WTC11 (cell line): ENCODE measurements around the gene ARHGEF10L. TPM values are rescaled to one million over a fixed set of nuclear protein-coding genes. Genes with fewer than 3 reads are reported as not detected.

Experiments
- ATAC-seq: fragments of 200-7000 bp; cut with Tn5 transposase; 2 replicates; pipeline ENCODE4 v1.10.0; 2021; ENCODE audit warnings: mild to moderate bottlenecking, moderate library complexity
- CTCF ChIA-PET: fragments of 300-600 bp; sonication (Branson Sonifier 250); formaldehyde crosslinking; loops from one replicate; lab custom pipeline; 2021; ENCODE audit warnings: antibody characterized with exemption; lab: Charles Lee
- POLR2A ChIA-PET: fragments of 350-600 bp; sonication (Branson Sonifier 250); formaldehyde crosslinking; loops from one replicate; lab custom pipeline; 2021; ENCODE audit warnings: antibody characterized with exemption; lab: Charles Lee
- DNase-seq: peaks from one replicate; pipeline ENCODE4 v3.0.0; 2021; ENCODE audit warnings: low spot score
- H3K27ac Mint-ChIP-seq: 2 replicates; pipeline ENCODE4 v1.8.0; 2021; ENCODE audit warnings: mixed read lengths
- H3K27me3 Mint-ChIP-seq: 2 replicates; pipeline ENCODE4 v1.8.0; 2021; ENCODE audit warnings: low read depth, mild to moderate bottlenecking, moderate library complexity, mixed read lengths
- H3K36me3 Mint-ChIP-seq: 2 replicates; pipeline ENCODE4 v1.8.0; 2021; ENCODE audit warnings: mixed read lengths
- H3K4me1 Mint-ChIP-seq: 2 replicates; pipeline ENCODE4 v1.8.0; 2022; ENCODE audit warnings: mixed read lengths
- H3K4me3 Mint-ChIP-seq: 2 replicates; pipeline ENCODE4 v1.8.0; 2021; ENCODE audit warnings: mild to moderate bottlenecking, moderate library complexity, mixed read lengths
- H3K9me3 Mint-ChIP-seq: 2 replicates; pipeline ENCODE4 v1.8.0; 2021; ENCODE audit warnings: mixed read lengths
- FOXP1 ChIP-seq: sonication (generic); formaldehyde crosslinking; IDR thresholded peaks from 2 replicates; pipeline ENCODE4 v1.8.0; 2022; ENCODE audit warnings: missing genetic modification reagents, mild to moderate bottlenecking, moderate library complexity, borderline replicate concordance
- GABPB1 ChIP-seq: sonication (generic); formaldehyde crosslinking; IDR thresholded peaks from 2 replicates; pipeline ENCODE4 v1.8.1; 2023; ENCODE audit warnings: mild to moderate bottlenecking, missing genetic modification reagents
- GTF2I ChIP-seq: fragments of 250-450 bp; sonication (Bioruptor Pico); conservative IDR thresholded peaks from 2 replicates; pipeline ENCODE4 v1.4.0; 2021; ENCODE audit warnings: mild to moderate bottlenecking
- IRF2 ChIP-seq: sonication (generic); formaldehyde crosslinking; IDR thresholded peaks from 2 replicates; pipeline ENCODE4 v1.8.0; 2022; ENCODE audit warnings: low read depth, missing genetic modification reagents, borderline replicate concordance
- MXD4 ChIP-seq: fragments of 250-450 bp; sonication (Bioruptor Pico); IDR thresholded peaks from 2 replicates; pipeline ENCODE4 v1.8.0; 2021; ENCODE audit warnings: mild to moderate bottlenecking, moderate library complexity, borderline replicate concordance
- NFYB ChIP-seq: sonication (generic); formaldehyde crosslinking; conservative IDR thresholded peaks from 2 replicates; pipeline ENCODE4 v1.8.0; 2022; ENCODE audit warnings: low read depth, missing genetic modification reagents
- NR2C2 ChIP-seq: sonication (generic); formaldehyde crosslinking; IDR thresholded peaks from 2 replicates; pipeline ENCODE4 v1.8.0; 2022; ENCODE audit warnings: mild to moderate bottlenecking, missing genetic modification reagents
- TEAD1 ChIP-seq: sonication (generic); formaldehyde crosslinking; IDR thresholded peaks from 2 replicates; pipeline ENCODE4 v1.8.0; 2022; ENCODE audit warnings: mild to moderate bottlenecking, missing genetic modification reagents
- TEAD4 ChIP-seq: sonication (generic); formaldehyde crosslinking; IDR thresholded peaks from 2 replicates; pipeline ENCODE4 v1.8.0; 2022; ENCODE audit warnings: mild to moderate bottlenecking, missing genetic modification reagents
- TP53 ChIP-seq: sonication (generic); formaldehyde crosslinking; IDR thresholded peaks from 2 replicates; pipeline ENCODE4 v1.8.1; 2023; ENCODE audit warnings: mild to moderate bottlenecking, missing genetic modification reagents
- ZBTB21 ChIP-seq: sonication (generic); formaldehyde crosslinking; IDR thresholded peaks from 2 replicates; pipeline ENCODE4 v1.8.1; 2023; ENCODE audit warnings: mild to moderate bottlenecking, missing genetic modification reagents, borderline replicate concordance
- ZNF138 ChIP-seq: sonication (generic); formaldehyde crosslinking; conservative IDR thresholded peaks from 2 replicates; pipeline ENCODE4 v1.8.1; 2022; ENCODE audit warnings: mild to moderate bottlenecking, moderate library complexity, missing genetic modification reagents
- total RNA-seq: library from RNA; stranded (reverse); gene quantifications from 3 replicates; pipeline ENCODE4 v1.2.3, GENCODE V29; 2021
- TF ChIP-seq, protein P1 (sequence below): sonication (generic); formaldehyde crosslinking; IDR thresholded peaks from 2 replicates; pipeline ENCODE4 v1.8.0; 2023; ENCODE audit warnings: mild to moderate bottlenecking, missing genetic modification reagents
- TF ChIP-seq, protein P2 (sequence below): sonication (generic); formaldehyde crosslinking; IDR thresholded peaks from 2 replicates; pipeline ENCODE4 v1.8.1; 2022; ENCODE audit warnings: mild to moderate bottlenecking, moderate library complexity, missing genetic modification reagents
- TF ChIP-seq, protein P3 (sequence below): sonication (generic); formaldehyde crosslinking; IDR thresholded peaks from 2 replicates; pipeline ENCODE4 v1.8.0; 2023; ENCODE audit warnings: missing genetic modification reagents
- TF ChIP-seq, protein P4 (sequence below): sonication (generic); formaldehyde crosslinking; IDR thresholded peaks from 2 replicates; pipeline ENCODE4 v1.8.1; 2023; ENCODE audit warnings: mild to moderate bottlenecking, missing genetic modification reagents, borderline replicate concordance
- TF ChIP-seq, protein P5 (sequence below): fragments of 200-600 bp; IDR thresholded peaks from 2 replicates; pipeline ENCODE4 v1.8.0; 2022; ENCODE audit warnings: antibody characterized with exemption
- TF ChIP-seq, protein P6 (sequence below): sonication (generic); formaldehyde crosslinking; IDR thresholded peaks from 2 replicates; pipeline ENCODE4 v1.8.0; 2022; ENCODE audit warnings: missing genetic modification reagents

The ARHGEF10L gene
- total RNA-seq, 1 experiment from 2014 or later = 34.4 TPM

DNA sequence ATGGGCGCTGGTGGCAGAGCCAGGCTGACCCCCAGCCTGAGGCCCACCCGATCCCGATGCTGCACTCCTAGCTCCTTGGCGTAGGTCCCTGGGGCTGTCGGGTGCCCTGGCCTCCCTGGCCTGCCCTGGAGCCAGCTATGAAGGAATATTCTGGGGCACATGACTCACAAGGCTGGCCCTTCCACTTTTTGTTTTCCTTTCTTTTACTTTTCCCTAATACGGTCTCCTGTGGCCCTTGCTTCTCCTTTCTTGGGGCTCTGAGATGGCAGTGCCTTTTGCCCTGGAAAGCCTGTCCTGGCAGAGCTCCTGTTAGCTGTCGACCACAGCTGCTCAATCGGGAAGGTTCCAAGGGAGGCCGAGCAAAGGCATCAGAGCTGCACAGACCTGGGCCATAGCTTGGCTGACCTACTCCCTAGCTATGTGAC, 22.1 kb downstream of the ARHGEF10L start:
- H3K27me3 Mint-ChIP-seq = no peaks in the 10 kb centered on the region
- DNase-seq = no peak
- H3K36me3 Mint-ChIP-seq = no peaks in the 10 kb centered on the region
- H3K9me3 Mint-ChIP-seq = no peaks in the 10 kb centered on the region
- peaks cover 92% of the 10 kb centered on the region for H3K4me1 Mint-ChIP-seq
- TF ChIP-seq ZNF138 (CRISPR knock-in tag) (no peak), NFYB (CRISPR knock-in tag) (no peak), NR2C2 (no peak), ZBTB21 (no peak), TP53 (CRISPR knock-in tag) (no peak), TEAD4 (CRISPR knock-in tag) (no peak)
- TF ChIP-seq, protein P1, sequence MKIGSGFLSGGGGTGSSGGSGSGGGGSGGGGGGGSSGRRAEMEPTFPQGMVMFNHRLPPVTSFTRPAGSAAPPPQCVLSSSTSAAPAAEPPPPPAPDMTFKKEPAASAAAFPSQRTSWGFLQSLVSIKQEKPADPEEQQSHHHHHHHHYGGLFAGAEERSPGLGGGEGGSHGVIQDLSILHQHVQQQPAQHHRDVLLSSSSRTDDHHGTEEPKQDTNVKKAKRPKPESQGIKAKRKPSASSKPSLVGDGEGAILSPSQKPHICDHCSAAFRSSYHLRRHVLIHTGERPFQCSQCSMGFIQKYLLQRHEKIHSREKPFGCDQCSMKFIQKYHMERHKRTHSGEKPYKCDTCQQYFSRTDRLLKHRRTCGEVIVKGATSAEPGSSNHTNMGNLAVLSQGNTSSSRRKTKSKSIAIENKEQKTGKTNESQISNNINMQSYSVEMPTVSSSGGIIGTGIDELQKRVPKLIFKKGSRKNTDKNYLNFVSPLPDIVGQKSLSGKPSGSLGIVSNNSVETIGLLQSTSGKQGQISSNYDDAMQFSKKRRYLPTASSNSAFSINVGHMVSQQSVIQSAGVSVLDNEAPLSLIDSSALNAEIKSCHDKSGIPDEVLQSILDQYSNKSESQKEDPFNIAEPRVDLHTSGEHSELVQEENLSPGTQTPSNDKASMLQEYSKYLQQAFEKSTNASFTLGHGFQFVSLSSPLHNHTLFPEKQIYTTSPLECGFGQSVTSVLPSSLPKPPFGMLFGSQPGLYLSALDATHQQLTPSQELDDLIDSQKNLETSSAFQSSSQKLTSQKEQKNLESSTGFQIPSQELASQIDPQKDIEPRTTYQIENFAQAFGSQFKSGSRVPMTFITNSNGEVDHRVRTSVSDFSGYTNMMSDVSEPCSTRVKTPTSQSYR (CRISPR knock-in tag) = no peak
- TF ChIP-seq, protein P2, sequence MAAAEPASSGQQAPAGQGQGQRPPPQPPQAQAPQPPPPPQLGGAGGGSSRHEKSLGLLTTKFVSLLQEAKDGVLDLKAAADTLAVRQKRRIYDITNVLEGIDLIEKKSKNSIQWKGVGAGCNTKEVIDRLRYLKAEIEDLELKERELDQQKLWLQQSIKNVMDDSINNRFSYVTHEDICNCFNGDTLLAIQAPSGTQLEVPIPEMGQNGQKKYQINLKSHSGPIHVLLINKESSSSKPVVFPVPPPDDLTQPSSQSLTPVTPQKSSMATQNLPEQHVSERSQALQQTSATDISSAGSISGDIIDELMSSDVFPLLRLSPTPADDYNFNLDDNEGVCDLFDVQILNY (CRISPR knock-in tag) = no peak
- TF ChIP-seq, all 79 proteins: peak for 0
- ChIA-PET CTCF (interaction anchor here (0.6 to 3.6 kb wide), 7 partner anchors 10 to 66 kb away, joined by 3 to 31 read pairs (median 4); no protein-coding TSS in a partner anchor), POLR2A (interaction anchor here (0.6 to 1.8 kb wide), 3 partner anchors 12 to 134 kb away, joined by 3 to 5 read pairs (median 4); no protein-coding TSS in a partner anchor)
- Mint-ChIP-seq H3K27ac (peak overlapping the region; percentile 95), H3K4me3 (no peak overlapping the region)
- ATAC-seq = no peak

DNA sequence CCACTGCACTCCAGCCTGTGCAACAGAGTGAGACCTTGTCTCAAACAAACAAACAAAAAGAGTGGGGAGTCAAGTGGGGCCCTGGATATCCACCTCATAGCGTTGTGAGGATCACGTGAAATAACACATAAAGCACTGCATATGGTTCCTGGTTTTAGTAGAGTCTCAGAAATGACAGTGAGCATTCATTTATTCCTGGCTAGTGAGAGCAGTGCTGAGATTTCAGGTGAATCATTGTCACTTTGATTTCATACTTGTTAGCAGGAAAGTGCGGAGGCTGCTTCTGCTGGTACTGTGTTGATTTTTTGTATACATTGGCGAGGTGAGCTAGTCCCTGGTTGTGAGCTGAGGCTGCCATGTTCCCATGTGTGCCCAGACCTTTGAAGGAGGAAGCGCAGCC, 22.9 kb downstream of the ARHGEF10L start:
- no peaks in the 10 kb centered on the region for H3K9me3 Mint-ChIP-seq
- peak overlapping the region; percentile 95 for H3K27ac Mint-ChIP-seq
- no peaks in the 10 kb centered on the region for H3K27me3 Mint-ChIP-seq
- DNase-seq (no peak), ATAC-seq (no peak)
- no peak overlapping the region for H3K4me3 Mint-ChIP-seq
- no peaks in the 10 kb centered on the region for H3K36me3 Mint-ChIP-seq
- TF ChIP-seq, protein P3, sequence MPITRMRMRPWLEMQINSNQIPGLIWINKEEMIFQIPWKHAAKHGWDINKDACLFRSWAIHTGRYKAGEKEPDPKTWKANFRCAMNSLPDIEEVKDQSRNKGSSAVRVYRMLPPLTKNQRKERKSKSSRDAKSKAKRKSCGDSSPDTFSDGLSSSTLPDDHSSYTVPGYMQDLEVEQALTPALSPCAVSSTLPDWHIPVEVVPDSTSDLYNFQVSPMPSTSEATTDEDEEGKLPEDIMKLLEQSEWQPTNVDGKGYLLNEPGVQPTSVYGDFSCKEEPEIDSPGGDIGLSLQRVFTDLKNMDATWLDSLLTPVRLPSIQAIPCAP (CRISPR knock-in tag) = no peak
- TF ChIP-seq IRF2 (no peak), TEAD1 (no peak), FOXP1 (CRISPR knock-in tag) (no peak), GTF2I (CRISPR knock-in tag) (no peak), GABPB1 (no peak), MXD4 (CRISPR knock-in tag) (no peak)
- TF ChIP-seq, protein P4, sequence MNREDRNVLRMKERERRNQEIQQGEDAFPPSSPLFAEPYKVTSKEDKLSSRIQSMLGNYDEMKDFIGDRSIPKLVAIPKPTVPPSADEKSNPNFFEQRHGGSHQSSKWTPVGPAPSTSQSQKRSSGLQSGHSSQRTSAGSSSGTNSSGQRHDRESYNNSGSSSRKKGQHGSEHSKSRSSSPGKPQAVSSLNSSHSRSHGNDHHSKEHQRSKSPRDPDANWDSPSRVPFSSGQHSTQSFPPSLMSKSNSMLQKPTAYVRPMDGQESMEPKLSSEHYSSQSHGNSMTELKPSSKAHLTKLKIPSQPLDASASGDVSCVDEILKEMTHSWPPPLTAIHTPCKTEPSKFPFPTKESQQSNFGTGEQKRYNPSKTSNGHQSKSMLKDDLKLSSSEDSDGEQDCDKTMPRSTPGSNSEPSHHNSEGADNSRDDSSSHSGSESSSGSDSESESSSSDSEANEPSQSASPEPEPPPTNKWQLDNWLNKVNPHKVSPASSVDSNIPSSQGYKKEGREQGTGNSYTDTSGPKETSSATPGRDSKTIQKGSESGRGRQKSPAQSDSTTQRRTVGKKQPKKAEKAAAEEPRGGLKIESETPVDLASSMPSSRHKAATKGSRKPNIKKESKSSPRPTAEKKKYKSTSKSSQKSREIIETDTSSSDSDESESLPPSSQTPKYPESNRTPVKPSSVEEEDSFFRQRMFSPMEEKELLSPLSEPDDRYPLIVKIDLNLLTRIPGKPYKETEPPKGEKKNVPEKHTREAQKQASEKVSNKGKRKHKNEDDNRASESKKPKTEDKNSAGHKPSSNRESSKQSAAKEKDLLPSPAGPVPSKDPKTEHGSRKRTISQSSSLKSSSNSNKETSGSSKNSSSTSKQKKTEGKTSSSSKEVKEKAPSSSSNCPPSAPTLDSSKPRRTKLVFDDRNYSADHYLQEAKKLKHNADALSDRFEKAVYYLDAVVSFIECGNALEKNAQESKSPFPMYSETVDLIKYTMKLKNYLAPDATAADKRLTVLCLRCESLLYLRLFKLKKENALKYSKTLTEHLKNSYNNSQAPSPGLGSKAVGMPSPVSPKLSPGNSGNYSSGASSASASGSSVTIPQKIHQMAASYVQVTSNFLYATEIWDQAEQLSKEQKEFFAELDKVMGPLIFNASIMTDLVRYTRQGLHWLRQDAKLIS (CRISPR knock-in tag) = no peak
- TF ChIP-seq, protein P5, sequence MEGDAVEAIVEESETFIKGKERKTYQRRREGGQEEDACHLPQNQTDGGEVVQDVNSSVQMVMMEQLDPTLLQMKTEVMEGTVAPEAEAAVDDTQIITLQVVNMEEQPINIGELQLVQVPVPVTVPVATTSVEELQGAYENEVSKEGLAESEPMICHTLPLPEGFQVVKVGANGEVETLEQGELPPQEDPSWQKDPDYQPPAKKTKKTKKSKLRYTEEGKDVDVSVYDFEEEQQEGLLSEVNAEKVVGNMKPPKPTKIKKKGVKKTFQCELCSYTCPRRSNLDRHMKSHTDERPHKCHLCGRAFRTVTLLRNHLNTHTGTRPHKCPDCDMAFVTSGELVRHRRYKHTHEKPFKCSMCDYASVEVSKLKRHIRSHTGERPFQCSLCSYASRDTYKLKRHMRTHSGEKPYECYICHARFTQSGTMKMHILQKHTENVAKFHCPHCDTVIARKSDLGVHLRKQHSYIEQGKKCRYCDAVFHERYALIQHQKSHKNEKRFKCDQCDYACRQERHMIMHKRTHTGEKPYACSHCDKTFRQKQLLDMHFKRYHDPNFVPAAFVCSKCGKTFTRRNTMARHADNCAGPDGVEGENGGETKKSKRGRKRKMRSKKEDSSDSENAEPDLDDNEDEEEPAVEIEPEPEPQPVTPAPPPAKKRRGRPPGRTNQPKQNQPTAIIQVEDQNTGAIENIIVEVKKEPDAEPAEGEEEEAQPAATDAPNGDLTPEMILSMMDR = no peak
- TF ChIP-seq, protein P6, sequence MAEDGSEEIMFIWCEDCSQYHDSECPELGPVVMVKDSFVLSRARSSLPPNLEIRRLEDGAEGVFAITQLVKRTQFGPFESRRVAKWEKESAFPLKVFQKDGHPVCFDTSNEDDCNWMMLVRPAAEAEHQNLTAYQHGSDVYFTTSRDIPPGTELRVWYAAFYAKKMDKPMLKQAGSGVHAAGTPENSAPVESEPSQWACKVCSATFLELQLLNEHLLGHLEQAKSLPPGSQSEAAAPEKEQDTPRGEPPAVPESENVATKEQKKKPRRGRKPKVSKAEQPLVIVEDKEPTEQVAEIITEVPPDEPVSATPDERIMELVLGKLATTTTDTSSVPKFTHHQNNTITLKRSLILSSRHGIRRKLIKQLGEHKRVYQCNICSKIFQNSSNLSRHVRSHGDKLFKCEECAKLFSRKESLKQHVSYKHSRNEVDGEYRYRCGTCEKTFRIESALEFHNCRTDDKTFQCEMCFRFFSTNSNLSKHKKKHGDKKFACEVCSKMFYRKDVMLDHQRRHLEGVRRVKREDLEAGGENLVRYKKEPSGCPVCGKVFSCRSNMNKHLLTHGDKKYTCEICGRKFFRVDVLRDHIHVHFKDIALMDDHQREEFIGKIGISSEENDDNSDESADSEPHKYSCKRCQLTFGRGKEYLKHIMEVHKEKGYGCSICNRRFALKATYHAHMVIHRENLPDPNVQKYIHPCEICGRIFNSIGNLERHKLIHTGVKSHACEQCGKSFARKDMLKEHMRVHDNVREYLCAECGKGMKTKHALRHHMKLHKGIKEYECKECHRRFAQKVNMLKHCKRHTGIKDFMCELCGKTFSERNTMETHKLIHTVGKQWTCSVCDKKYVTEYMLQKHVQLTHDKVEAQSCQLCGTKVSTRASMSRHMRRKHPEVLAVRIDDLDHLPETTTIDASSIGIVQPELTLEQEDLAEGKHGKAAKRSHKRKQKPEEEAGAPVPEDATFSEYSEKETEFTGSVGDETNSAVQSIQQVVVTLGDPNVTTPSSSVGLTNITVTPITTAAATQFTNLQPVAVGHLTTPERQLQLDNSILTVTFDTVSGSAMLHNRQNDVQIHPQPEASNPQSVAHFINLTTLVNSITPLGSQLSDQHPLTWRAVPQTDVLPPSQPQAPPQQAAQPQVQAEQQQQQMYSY = no peak
- TF ChIP-seq, protein P1 (CRISPR knock-in tag) = no peak
- peaks cover 86% of the 10 kb centered on the region for H3K4me1 Mint-ChIP-seq
- CTCF ChIA-PET = interaction anchor here (0.6 to 3.6 kb wide), 5 partner anchors 8 to 638 kb away, joined by 3 to 31 read pairs (median 3); no protein-coding TSS in a partner anchor
- POLR2A ChIA-PET = interaction anchor here (1.8 kb wide), 1 partner anchor 12 kb away, joined by 4 read pairs; no protein-coding TSS in a partner anchor
